T-cell (primary cell): ENCODE measurements around the gene TCF19. TPM values are rescaled to one million over a fixed set of nuclear protein-coding genes. Genes with fewer than 3 reads are reported as not detected.

Source experiments
- ATAC-seq, 4 experiments: fragments of 200-7000 bp in 3 of 4; fragments of 150-1000 bp in 1 of 4; cut with Tn5 transposase; replicated peaks in 1 of 4; 1 replicate in 3 of 4; 2 replicates in 1 of 4; pipeline ENCODE4 v1.10.0; 2021; ENCODE audit warnings: moderate library complexity in 3 of 4, mild to moderate bottlenecking in 2 of 4, moderate number of reproducible peaks in 1 of 4
- CTCF ChIA-PET, 2 donors: fragments of 300-600 bp; sonication (Branson Sonifier 250); formaldehyde crosslinking; loops; one replicate each; lab custom pipeline; 2022; ENCODE audit warnings: antibody characterized with exemption in 2 of 2; lab: Charles Lee
- POLR2A ChIA-PET, 2 donors: fragments of 300-600 bp; sonication (Branson Sonifier 250); formaldehyde crosslinking; loops; one replicate each; lab custom pipeline; 2022; ENCODE audit warnings: antibody characterized with exemption in 2 of 2; lab: Charles Lee
- DNase-seq, 35 experiments: peaks; one replicate each; pipeline versions ENCODE4 v3.0.0 to v3.0.0-alpha.2; 2013 to 2023
- H3K27ac ChIP-seq: one replicate; pipeline ENCODE4 v1.5.1; 2013; ENCODE audit warnings: low read length
- H3K27me3 ChIP-seq, 2 experiments: replicated peaks in 1 of 2; 1 replicate in 1 of 2; 2 replicates in 1 of 2; pipeline versions ENCODE4 v1.6.1 to v1.7.0; 2013; ENCODE audit warnings: low read length in 1 of 2, mixed read lengths in 1 of 2; ENCODE audit not compliant: control insufficient read depth in 2 of 2, insufficient read depth in 2 of 2; ENCODE audit errors: extremely low read depth in 1 of 2
- H3K36me3 ChIP-seq, 2 donors: 1 replicate in 1 of 2; 2 replicates in 1 of 2; pipeline versions ENCODE4 v1.6.1 to v1.7.0; 2013; ENCODE audit warnings: low read length in 1 of 2; ENCODE audit not compliant: control insufficient read depth in 2 of 2, insufficient read depth in 1 of 2; ENCODE audit errors: extremely low read depth in 1 of 2
- H3K4me1 ChIP-seq, 2 experiments: 1 replicate in 1 of 2; 2 replicates in 1 of 2; pipeline versions ENCODE4 v1.6.1 to v1.7.0; 2013; ENCODE audit warnings: low read length in 2 of 2, mixed read lengths in 1 of 2; ENCODE audit not compliant: insufficient read depth in 2 of 2, control insufficient read depth in 1 of 2; ENCODE audit errors: extremely low read depth in 1 of 2
- H3K4me3 ChIP-seq, 2 donors: 1 replicate in 1 of 2; 2 replicates in 1 of 2; pipeline versions ENCODE4 v1.5.1 to v1.7.0; 2013; ENCODE audit warnings: mild to moderate bottlenecking in 2 of 2, low read length in 1 of 2, moderate library complexity in 1 of 2; ENCODE audit not compliant: control insufficient read depth in 1 of 2; ENCODE audit errors: extremely low read depth in 1 of 2
- H3K9me3 ChIP-seq: 2 replicates; pipeline ENCODE4 v1.7.0; 2013
- H3K27ac Mint-ChIP-seq, 2 donors: one replicate each; pipeline ENCODE4 v1.8.0; 2020 to 2021; ENCODE audit warnings: mild to moderate bottlenecking in 2 of 2, mixed read lengths in 2 of 2
- H3K27me3 Mint-ChIP-seq, 2 donors: one replicate each; pipeline ENCODE4 v1.8.0; 2021 to 2022; ENCODE audit warnings: mixed read lengths in 2 of 2
- H3K36me3 Mint-ChIP-seq: one replicate; pipeline ENCODE4 v1.8.0; 2021; ENCODE audit warnings: mixed read lengths
- H3K4me1 Mint-ChIP-seq, 3 donors: one replicate each; pipeline ENCODE4 v1.8.0; 2020 to 2022; ENCODE audit warnings: mixed read lengths in 3 of 3, mild to moderate bottlenecking in 1 of 3
- H3K4me3 Mint-ChIP-seq, 3 donors: one replicate each; pipeline ENCODE4 v1.8.0; 2020 to 2022; ENCODE audit warnings: mild to moderate bottlenecking in 3 of 3, mixed read lengths in 3 of 3, moderate library complexity in 3 of 3
- H3K9me3 Mint-ChIP-seq, 3 donors: one replicate each; pipeline ENCODE4 v1.8.0; 2020 to 2022; ENCODE audit warnings: mixed read lengths in 3 of 3
- WGBS: methylation state at CpG from one replicate; pipeline ENCODE4 v1.1.5; 2013; ENCODE audit warnings: missing lambda C conversion rate; ENCODE audit not compliant: insufficient coverage; 5-methylcytosine and 5-hydroxymethylcytosine counted together
- total RNA-seq, 35 experiments: library from RNA in 6 of 35; stranded (reverse) in 6 of 35; fragments of 120-200 nt in 1 of 35; gene quantifications; one replicate each; pipeline versions ENCODE4 v1.2.1 to v1.2.4 and lab custom pipeline; 2013 to 2026

TCF19 gene
- total RNA-seq, 5 donors from 2014 or later (not counting 1 experiment from before 2014, with no cell fraction given): 5.9 to 10.8 (median 9.6) TPM

- ATAC-seq (no peak), DNase-seq (no peak)
- H3K36me3 ChIP-seq: peaks cover 0 to 2% of the 10 kb centered on the region in 2 donors
- peak overlapping the region in 2 of 3 donors; percentile 82 to 90 for H3K4me3 Mint-ChIP-seq
- no peak overlapping the region for H3K27ac ChIP-seq
- peaks cover 23% of the 10 kb centered on the region for H3K36me3 Mint-ChIP-seq
- 100% methylated on average over 3 of the region's 7 CpGs for WGBS
- peaks cover 24 to 32% (median 27%) of the 10 kb centered on the region in 3 donors for H3K4me1 Mint-ChIP-seq
- no peak overlapping the region for H3K4me3 ChIP-seq
- ChIA-PET POLR2A (no interaction called here), CTCF (no interaction called here)
- no peaks in the 10 kb centered on the region for H3K9me3 Mint-ChIP-seq
- no peak overlapping the region for H3K27ac Mint-ChIP-seq
- no peaks in the 10 kb centered on the region for H3K9me3 ChIP-seq
- H3K27me3 Mint-ChIP-seq: no peaks in the 10 kb centered on the region
- no peaks in the 10 kb centered on the region for H3K27me3 ChIP-seq
- H3K4me1 ChIP-seq: peaks cover 7 to 23% of the 10 kb centered on the region in 2 experiments
Observed at GRCh38 chr6:31156641-31157040, 1.7 kb upstream of the TCF19 start.

GRCh38 chr6:31157513-31158139 lies 763 bp upstream of the TCF19 start, which contains the start of gene CCHCR1:
Gene CCHCR1 (minus strand): TSS chr6:31157802. CDS start chr6:31157600, 202 bp downstream.
- ChIA-PET CTCF (interaction anchor here in 1 of 2 donors (0.8 to 1.9 kb wide), 3 partner anchors 39 to 1020 kb away, joined by 3 to 10 read pairs (median 6); no protein-coding TSS in a partner anchor), POLR2A (no interaction called here)
- H3K27me3 ChIP-seq: no peaks in the 10 kb centered on the region
- H3K4me1 ChIP-seq: peaks cover 7 to 23% of the 10 kb centered on the region in 2 experiments
- Mint-ChIP-seq H3K27ac (peak within 1 kb of the TSS; percentile 77 to 84), H3K27me3 (no peaks in the 10 kb centered on the region), H3K36me3 (peaks cover 22% of the 10 kb centered on the region), H3K4me3 (peak within 1 kb of the TSS; percentile 82 to 90 (median 88)), H3K9me3 (no peaks in the 10 kb centered on the region), H3K4me1 (peaks cover 24 to 32% (median 27%) of the 10 kb centered on the region in 3 donors)
- ATAC-seq (peak in 3 of 4 experiments; percentile 13 to 36 (median 29)), DNase-seq (no peak)
- H3K9me3 ChIP-seq: no peaks in the 10 kb centered on the region
- 18% methylated on average over 12 of the region's 14 CpGs for WGBS
- H3K36me3 ChIP-seq: peaks cover 0 to 3% of the 10 kb centered on the region in 2 donors
- H3K27ac ChIP-seq: peak within 1 kb of the TSS; percentile 77
- peak within 1 kb of the TSS; percentile 70 to 93 for H3K4me3 ChIP-seq

- ChIA-PET POLR2A (interaction anchor here in 1 of 2 donors (0.7 kb wide), 1 partner anchor 38 kb away, joined by 3 read pairs; no protein-coding TSS in a partner anchor), CTCF (interaction anchor here in 1 of 2 donors (0.8 to 1.9 kb wide), 5 partner anchors 11 to 1018 kb away, joined by 3 to 10 read pairs (median 6); no protein-coding TSS in a partner anchor)
- H3K27ac Mint-ChIP-seq: peak overlapping the region; percentile 68 to 84
- no peaks in the 10 kb centered on the region for H3K9me3 Mint-ChIP-seq
- WGBS: 25% methylated on average over 21 of the region's 35 CpGs
- ATAC-seq (peak in 1 of 4 experiments; percentile 1), DNase-seq (peak in 12 of 35 experiments; percentile 6 to 39 (median 19))
- Histone ChIP-seq H3K36me3 (peaks cover 0 to 7% of the 10 kb centered on the region in 2 donors), H3K9me3 (no peaks in the 10 kb centered on the region), H3K4me1 (peaks cover 7 to 23% of the 10 kb centered on the region in 2 experiments), H3K27me3 (no peaks in the 10 kb centered on the region), H3K4me3 (peak overlapping the region; percentile 70 to 93), H3K27ac (no peak overlapping the region)
- peaks cover 24 to 32% (median 27%) of the 10 kb centered on the region in 3 donors for H3K4me1 Mint-ChIP-seq
- H3K4me3 Mint-ChIP-seq: peak overlapping the region; percentile 82 to 90 (median 88)
- H3K36me3 Mint-ChIP-seq: peaks cover 15% of the 10 kb centered on the region
- H3K27me3 Mint-ChIP-seq: no peaks in the 10 kb centered on the region
Observed at GRCh38 chr6:31158863-31159855, 770 bp downstream of the TCF19 start.

- DNase-seq (no peak), ATAC-seq (no peak)
- H3K27me3 Mint-ChIP-seq: no peaks in the 10 kb centered on the region
- Histone ChIP-seq H3K27me3 (no peaks in the 10 kb centered on the region), H3K4me1 (peaks cover 7 to 23% of the 10 kb centered on the region in 2 experiments), H3K9me3 (no peaks in the 10 kb centered on the region), H3K36me3 (peaks cover 0 to 5% of the 10 kb centered on the region in 2 donors), H3K4me3 (no peak overlapping the region), H3K27ac (no peak overlapping the region)
- no peaks in the 10 kb centered on the region for H3K9me3 Mint-ChIP-seq
- peaks cover 24 to 37% (median 27%) of the 10 kb centered on the region in 3 donors for H3K4me1 Mint-ChIP-seq
- ChIA-PET POLR2A (no interaction called here), CTCF (no interaction called here)
- 96% methylated on average over 17 of the region's 19 CpGs for WGBS
- no peak overlapping the region for H3K4me3 Mint-ChIP-seq
- H3K27ac Mint-ChIP-seq: no peak overlapping the region
- no peaks in the 10 kb centered on the region for H3K36me3 Mint-ChIP-seq
Observed at GRCh38 chr6:31161216-31162126, 3.1 kb downstream of the TCF19 start.

- H3K27ac ChIP-seq: no peak overlapping the region
- WGBS: 95% methylated on average over 10 of the region's 13 CpGs
- peaks cover 0 to 5% of the 10 kb centered on the region in 2 donors for H3K36me3 ChIP-seq
- Mint-ChIP-seq H3K27ac (no peak overlapping the region), H3K36me3 (no peaks in the 10 kb centered on the region), H3K4me3 (no peak overlapping the region), H3K27me3 (no peaks in the 10 kb centered on the region), H3K9me3 (no peaks in the 10 kb centered on the region), H3K4me1 (peaks cover 17 to 29% (median 21%) of the 10 kb centered on the region in 3 donors)
- DNase-seq (no peak), ATAC-seq (no peak)
- H3K27me3 ChIP-seq: no peaks in the 10 kb centered on the region
- peaks cover 5 to 18% of the 10 kb centered on the region in 2 experiments for H3K4me1 ChIP-seq
- no peaks in the 10 kb centered on the region for H3K9me3 ChIP-seq
- CTCF ChIA-PET: no interaction called here
- no peak overlapping the region for H3K4me3 ChIP-seq
- POLR2A ChIA-PET: interaction anchor here in 1 of 2 donors (0.6 to 0.8 kb wide), 2 partner anchors 13 to 18 kb away, joined by 3 read pairs; no protein-coding TSS in a partner anchor
Observed at GRCh38 chr6:31162463-31163165, 4.2 kb downstream of the TCF19 start.
